Measurements from ENCODE around the gene TNRC6A. TPM values are rescaled to one million over a fixed set of nuclear protein-coding genes. Genes with fewer than 3 reads are reported as not detected.

TNRC6A gene
- total and polyA plus RNA-seq, 9 of the 15 experiments (the other 6 are each of a cell fraction or from before 2014, with no cell fraction given): 3.4 to 32.1 (median 26.6) TPM

GRCh38 chr16:24834459-24835335 lies 105.2 kb downstream of the TNRC6A start:
- ChIA-PET CTCF (ENCODE audit: low intra/inter-chr PET ratio) (interaction anchor here (0.5 to 0.6 kb wide), 2 partner anchors 72 to 250 kb away, joined by 3 read pairs; no protein-coding TSS in a partner anchor), POLR2A (interaction anchor here (1.2 kb wide), 1 partner anchor 12 kb away, joined by 3 read pairs; no protein-coding TSS in a partner anchor)
- Histone ChIP-seq H3K4me1 (replicated peaks in 1 of 2; ENCODE audit: control insufficient read depth in 2 of 2, insufficient read depth in 2 of 2, low read length in 2 of 2) (peaks cover 15 to 19% of the 10 kb centered on the region in 2 experiments), H3K4me2 (ENCODE audit: insufficient read depth, low read length) (no peak overlapping the region), H4K20me1 (replicated peaks; ENCODE audit: control insufficient read depth, insufficient read depth, low read length) (no peaks in the 10 kb centered on the region), H3K27ac (ENCODE audit: extremely low read depth, low read depth, low read length) (no peak overlapping the region), H3K9ac (ENCODE audit: insufficient read depth in 1 of 2, low read depth in 2 of 2, low read length in 2 of 2) (peak overlapping the region in 1 of 2 experiments; percentile 6; a peak in 1 of 4 replicates), H3K79me2 (ENCODE audit: control insufficient read depth, insufficient read depth, low read length) (no peaks in the 10 kb centered on the region), H2AFZ (ENCODE audit: low read depth, low read length) (peak overlapping the region; percentile 69), H3K9me3 (replicated peaks; ENCODE audit: control insufficient read depth, insufficient read depth, low read depth, low read length) (no peaks in the 10 kb centered on the region), H3K27me3 (ENCODE audit: control insufficient read depth in 2 of 2, insufficient read depth in 2 of 2, low read length in 2 of 2) (no peaks in the 10 kb centered on the region), H3K36me3 (ENCODE audit: control insufficient read depth, insufficient read depth, low read length) (no peaks in the 10 kb centered on the region; the same call in 2 of the 3 replicates), H3K9me1 (ENCODE audit: control insufficient read depth, insufficient read depth, low read length) (no peaks in the 10 kb centered on the region), H3K4me3 (no peak overlapping the region)
- intact Hi-C loops (cut with micrococcal nuclease): loop anchor here (2.0 to 10.0 kb wide), 2 partner anchors 272 to 390 kb away; no protein-coding TSS in a partner anchor
- in situ Hi-C loops (cut with MboI): loop anchor here (10.0 kb wide), 1 partner anchor 390 kb away; no protein-coding TSS in a partner anchor
- WGBS (ENCODE audit: insufficient coverage, low coverage, missing lambda C conversion rate): 31% methylated on average over 7 of the region's 7 CpGs
- peak; percentile 89 for ATAC-seq
- DNase-seq (ENCODE audit: extremely low read depth in 1 of 4, low spot score in 3 of 4): peak; percentile 50 to 80 (median 62)
- FAIRE-seq: peak; percentile 82
- no TSS peak for BruUV-seq (replicated peaks)
- TF ChIP-seq RAD21 (CRISPR knock-in tag; conservative IDR thresholded peaks at IDR 0.05 in 1 of 2, IDR thresholded peaks at IDR 0.05 in 1 of 2): peak; percentile 69 to 90
- peak; percentile 49; the same call in 1 of the 2 replicates for TF ChIP-seq PKNOX1 (IDR thresholded peaks at IDR 0.05)
- TF ChIP-seq ZNF121 (CRISPR knock-in tag; conservative IDR thresholded peaks at IDR 0.05): peak; percentile 92
- TF ChIP-seq RBM14 (IDR thresholded peaks at IDR 0.05; ENCODE audit: borderline replicate concordance, insufficient read depth, low read depth, low read length): no peak
- 0 out of 4 replicates have a peak, but pooled peaks of 1 of the 2 experiments have one; percentile 23 for TF ChIP-seq FOXK2 (conservative IDR thresholded peaks at IDR 0.05 in 1 of 2, IDR thresholded peaks at IDR 0.05 in 1 of 2; ENCODE audit: low read depth in 2 of 2)
- TF ChIP-seq E2F3 (CRISPR knock-in tag; IDR thresholded peaks at IDR 0.05): no peak
- 0 out of 2 replicates have a peak, but pooled peaks have one; percentile 56 for TF ChIP-seq ZNF134 (CRISPR knock-in tag; conservative IDR thresholded peaks at IDR 0.05)
- peak; percentile 65 for TF ChIP-seq DEAF1 (CRISPR knock-in tag; IDR thresholded peaks at IDR 0.05)
- TF ChIP-seq BHLHE40 (IDR thresholded peaks at IDR 0.05; ENCODE audit: low read length): no peak
- peak; percentile 54; the same call in 1 of the 2 replicates for TF ChIP-seq CC2D1A (IDR thresholded peaks at IDR 0.05)
- TF ChIP-seq CTCFL (IDR thresholded peaks at IDR 0.05; ENCODE audit: borderline replicate concordance, insufficient read depth, low read depth, low read length, poor library complexity, severe bottlenecking): peak; percentile 28
- TF ChIP-seq HINFP (tag; conservative IDR thresholded peaks at IDR 0.05; ENCODE audit: low read depth): no peak
